GM21619 (cell line): Measurements from ENCODE around the gene LPCAT2.
"Not testable (repeated sequence)": the region's sequence is repeated elsewhere in the genome, so short reads cannot be mapped to it uniquely, and the experiment has no call there.

Experiments used
- ATAC-seq: cut with Tn5 transposase; IDR thresholded peaks from one replicate; pipeline ENCODE4 v1.9.1; 2021; ENCODE audit not compliant: unreplicated experiment

Gene LPCAT2

DNA sequence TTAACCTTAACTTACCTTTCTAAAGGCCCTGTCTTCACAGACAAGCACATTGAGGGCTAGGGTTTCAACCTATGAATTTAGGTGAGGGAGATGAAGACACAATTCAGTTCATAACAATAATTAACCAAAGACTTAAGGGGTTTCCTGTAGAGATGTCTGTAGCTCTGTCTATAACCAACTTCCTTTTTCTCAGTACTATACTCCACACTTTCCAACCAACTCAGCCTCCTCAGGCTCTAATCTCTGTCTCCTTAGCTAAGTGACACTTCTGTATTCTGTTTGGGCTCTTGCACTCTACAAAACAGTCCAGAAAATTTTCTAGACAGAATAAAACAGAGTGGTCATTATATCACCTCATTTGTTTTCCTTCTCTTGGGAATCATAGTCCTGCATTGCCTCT is 83.4 kb downstream of the LPCAT2 start:
- ATAC-seq = no peak

DNA sequence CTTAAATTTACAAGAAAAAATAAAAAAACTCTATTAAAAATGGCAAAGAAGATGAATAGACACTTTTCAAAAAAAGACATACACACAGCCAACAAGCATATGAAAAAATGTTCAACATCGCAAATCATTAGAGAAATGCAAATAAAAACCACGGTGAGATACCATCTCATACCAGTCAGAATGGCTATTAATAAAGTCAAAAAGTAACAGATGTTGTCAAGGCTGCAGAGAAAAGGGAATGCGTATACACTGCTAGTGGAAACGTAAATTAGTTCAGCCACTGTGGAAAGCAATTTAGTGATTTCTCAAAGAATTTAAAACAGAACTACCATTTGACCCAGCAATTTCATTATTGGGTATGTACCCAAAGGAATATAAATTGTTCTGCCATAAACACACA is 89.1 kb downstream of the LPCAT2 start:
- no peak for ATAC-seq

DNA sequence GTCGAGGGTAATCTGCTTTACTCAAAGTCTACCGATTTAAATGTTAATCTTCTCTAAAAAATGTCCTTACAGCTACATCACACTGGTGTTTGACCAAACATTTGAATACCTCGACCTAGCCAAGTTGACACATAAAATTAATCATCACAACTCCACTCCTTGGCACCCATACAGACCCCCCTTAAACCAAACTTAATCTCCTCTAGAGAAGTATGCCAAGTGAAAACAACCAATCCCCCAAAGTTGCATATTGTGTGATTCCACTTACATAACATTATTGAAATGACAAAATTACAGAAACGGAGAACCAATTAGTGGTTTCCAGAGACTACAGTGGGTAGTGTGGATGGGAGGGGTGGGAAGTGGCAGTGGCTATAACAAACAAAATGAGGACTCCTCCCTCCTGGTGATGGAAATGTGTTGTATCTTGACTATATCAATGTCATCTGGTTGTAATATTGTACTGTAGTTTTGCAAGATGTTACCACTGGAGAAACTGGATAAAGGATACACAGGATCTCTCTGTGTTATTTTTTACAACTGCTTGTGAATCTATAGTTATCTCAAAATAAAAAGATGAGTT is 97.0 kb downstream of the LPCAT2 start:
- ATAC-seq = no peak

DNA sequence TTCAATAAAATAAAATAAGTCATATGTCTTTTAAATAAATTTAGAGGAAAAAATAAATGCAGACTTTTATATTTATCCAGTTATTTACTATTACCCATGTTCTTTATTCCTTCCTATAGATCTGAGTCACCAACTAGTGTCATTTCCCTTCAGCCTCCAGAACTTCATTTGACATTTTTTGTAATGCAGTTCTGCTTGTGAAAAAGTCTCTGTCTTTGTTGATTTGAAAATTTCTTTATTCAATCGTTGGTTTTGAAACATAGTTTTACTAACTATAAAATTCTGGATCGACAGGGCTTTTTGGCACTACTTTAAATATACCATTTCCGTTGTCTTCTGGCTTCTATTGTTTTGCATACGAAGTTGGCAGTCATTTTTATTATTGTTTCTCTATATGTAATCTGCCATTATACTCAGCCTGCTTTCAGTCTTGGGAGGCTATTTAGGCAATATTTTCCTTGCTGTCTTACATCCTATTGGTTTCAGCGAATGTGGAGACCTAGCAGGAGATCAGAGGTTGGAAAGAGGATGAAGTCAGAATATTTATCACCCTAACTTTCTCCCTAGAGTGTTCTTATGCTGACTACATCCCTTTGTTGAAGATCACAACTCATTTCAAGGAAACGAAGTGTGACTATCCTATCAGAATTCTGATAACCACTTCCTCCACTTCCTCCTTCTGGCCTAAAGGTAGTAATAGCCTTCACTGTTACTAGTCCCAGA is 104.9 kb downstream of the LPCAT2 start:
- ATAC-seq = no peak

DNA sequence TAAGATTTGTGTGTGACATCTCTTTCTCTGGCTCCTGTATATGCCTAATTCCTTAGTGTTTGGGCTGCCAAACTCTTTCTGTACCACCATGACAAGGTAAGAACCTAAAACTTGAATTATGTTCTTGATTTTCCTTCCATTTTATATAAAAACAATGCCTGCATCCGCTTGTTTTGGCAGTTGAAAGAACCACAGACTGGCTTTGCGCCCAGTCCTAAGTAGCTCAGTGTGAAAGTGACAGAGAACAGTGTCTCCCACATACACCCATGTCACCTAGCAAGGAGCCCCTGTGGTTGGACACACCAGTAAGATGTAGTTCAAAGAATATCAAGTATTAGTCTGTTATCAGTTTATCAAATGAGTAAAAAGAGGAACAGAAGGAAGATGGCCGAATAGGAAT is 106.2 kb downstream of the LPCAT2 start:
- no peak for ATAC-seq

DNA sequence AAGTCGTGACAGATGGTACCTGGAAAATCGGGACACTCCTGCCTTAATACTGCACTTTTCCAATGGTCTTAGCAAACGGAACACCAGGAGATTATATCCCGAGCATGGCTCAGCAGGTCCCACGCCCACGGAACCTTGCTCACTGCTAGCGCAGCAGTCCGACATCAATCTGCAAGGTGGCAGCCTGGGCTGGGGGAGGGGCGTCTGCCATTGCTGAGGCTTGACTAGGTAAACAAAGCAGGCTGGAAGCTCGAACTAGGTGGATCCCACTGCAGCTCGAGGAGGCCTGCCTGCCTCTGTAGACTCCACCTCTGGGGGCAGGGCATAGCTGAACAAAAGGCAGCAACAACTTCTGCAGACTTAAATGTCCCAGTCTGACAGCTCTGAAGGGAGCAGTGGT is 106.8 kb downstream of the LPCAT2 start:
- ATAC-seq = not testable (repeated sequence)

DNA sequence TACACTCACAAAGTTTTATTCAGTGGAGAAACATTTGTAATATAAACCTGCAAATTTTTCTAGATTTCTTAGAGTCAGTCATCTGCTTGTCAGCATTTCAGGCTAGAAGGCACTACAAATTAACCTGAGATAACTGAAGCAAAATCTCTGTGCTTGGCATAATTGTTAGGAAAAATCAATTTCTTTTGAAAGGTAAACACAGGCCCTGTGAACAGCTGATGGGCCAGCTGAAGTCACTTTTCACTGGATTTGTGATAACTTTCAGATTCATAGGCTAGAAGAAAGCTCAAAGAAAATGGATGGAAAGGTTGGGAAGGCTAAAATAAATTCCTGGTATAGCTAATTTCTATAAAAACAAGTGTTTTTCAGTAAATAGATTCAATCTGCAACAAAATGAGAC is 112.9 kb downstream of the LPCAT2 start:
- no peak for ATAC-seq

DNA sequence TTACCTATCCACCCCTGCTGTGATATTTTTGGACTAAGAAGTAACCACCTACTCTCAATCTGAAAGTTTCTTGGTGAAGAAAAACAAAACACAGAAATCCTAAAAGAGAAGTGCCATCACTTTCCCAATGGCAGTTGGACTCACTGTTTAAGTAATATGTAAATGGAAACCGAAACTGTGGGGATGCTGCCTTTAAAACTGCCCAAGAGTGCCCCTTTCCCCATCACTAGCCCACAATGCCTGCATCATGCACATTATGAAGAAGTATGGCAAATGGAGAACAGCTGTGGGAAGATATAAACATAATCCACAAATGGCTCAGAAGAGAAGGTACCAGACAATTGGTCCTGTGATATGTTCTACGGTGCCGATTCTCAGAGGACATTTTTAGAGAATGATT is 113.4 kb downstream of the LPCAT2 start:
- ATAC-seq = no peak

DNA sequence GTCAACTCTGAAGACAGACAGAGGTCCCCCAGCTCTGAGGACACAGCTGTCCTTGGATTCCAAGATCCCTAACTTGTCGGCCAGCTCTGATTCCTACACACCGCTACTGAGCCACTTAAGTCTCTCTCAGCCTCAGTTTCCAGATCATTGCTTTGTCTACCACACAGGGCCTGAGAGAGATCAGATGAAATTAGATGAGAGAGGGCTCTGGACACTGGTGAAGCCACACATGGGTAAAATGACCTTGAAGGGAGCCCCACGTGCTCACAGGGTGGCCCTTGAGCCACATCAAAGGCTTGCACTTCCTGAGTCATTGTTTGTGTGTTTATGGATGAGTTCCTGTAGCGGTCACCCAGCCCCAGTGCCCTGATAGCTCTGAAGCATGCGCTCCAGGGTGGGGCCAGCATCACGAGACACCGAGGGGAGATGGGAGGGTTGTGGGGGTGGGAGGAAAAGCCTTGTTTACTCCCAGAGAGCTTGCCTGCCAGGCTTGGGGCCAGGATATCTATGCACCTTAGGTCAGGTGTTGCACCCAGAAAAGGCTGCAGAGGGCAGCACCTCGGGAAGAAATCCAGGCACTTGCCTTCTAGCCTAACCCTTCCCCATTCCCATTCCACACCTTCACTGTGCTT is 114.2 kb downstream of the LPCAT2 start:
- ATAC-seq = no peak

DNA sequence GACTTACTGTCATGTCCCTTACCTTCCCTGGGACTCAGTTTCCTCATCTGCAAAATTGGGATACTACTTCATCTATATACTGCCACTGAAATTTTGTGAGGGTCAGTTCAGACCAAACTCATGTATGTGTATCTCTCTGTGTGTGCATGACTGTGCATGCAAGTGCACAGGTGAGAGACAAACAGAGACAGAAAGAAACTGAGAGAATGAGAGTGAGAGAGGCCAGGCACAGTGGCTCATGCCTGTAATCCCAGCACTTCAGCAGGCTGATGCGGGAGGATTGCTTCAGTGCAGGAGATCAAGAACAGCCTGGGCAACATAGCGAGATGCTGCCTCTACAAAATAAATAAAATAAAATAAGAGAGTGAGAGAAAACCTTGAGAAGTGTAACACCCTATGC is 114.8 kb downstream of the LPCAT2 start:
- ATAC-seq = no peak

DNA sequence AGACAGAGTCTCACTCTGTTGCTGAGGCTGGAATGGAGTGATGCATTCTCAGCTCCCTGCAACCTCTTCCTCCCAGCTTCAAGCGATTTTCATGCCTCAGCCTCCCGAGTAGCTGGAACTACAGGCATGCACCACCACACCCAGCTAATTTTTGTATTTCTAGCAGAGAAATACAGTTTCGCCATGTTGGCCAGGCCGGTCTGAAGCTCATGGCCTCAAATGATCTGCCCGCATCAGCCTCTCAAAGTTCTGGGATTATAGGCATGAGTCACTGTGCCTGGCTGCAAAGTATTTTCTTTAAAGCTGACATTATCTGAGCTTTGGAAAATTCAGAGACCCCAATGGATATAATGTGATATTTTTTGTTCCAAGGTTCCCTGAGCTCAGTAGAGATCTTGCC is 115.8 kb downstream of the LPCAT2 start:
- no peak for ATAC-seq

DNA sequence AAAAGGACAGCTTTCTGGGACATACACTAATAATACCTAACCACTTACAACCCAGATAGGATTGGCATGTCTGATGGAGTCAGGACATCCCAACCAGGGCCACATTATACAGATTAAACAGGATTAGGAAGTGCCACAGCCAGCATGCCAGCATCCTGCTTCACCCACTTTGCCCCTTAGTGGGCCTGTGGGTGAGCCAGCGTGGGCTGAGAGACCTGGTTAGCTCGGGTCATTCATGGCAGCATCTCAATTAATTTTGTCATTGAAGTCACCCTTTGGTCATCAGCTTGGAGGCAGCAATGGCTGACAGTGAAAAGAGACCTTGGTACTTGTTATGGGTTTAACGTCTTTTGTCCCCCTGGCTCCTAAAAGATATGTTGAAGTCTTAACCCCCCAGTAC is 117.0 kb downstream of the LPCAT2 start:
- no peak for ATAC-seq

DNA sequence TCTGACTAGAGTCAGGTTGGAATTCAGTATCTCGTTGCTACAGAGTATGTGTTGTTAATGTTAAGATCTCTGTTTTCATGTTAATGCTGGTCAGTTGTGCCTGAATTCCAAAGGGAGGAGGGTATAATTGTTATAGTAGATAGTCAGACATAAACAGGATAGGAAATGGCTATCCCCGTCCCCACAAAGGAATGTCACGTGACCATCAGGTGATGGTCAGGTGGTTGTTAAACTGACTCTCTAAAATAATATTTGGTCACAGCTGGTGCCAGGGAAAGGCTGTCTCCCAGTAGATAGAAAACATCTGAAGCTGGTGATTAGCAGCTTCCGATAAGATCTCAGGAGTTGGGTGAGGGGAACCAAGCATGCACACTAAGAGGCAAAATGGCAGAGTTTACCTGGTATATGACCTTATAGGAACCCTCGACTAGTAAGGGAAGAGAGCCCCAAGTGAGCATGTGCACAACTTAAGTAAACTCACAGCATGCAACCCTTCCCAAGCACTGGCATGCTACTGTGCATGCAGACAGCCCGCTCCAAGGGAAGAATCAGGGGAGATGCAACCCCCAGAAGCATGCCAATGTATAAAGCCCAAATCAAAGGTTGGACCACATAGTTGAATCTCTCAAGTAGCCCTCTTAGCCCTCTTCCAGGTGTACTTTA is 119.6 kb downstream of the LPCAT2 start:
- ATAC-seq = no peak

DNA sequence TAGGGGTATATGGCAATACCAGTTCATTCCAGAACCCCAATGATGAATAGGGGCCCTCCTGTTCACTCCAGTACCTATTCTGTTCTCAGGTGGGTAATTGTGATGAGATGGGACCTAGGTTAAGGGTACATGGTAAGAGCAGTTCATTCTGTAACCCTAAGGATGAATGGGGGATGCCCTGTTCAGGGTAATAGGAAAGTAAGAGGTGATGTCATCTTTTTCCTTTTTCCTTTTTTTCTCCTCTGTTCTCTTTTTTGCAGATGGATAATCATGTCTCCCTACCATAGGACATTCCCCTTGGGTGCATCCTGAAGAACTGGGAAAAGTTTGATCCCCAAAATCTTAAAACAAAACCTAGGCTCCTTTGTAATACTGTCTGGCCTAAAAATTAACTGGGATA is 121.9 kb downstream of the LPCAT2 start:
- ATAC-seq = no peak

DNA sequence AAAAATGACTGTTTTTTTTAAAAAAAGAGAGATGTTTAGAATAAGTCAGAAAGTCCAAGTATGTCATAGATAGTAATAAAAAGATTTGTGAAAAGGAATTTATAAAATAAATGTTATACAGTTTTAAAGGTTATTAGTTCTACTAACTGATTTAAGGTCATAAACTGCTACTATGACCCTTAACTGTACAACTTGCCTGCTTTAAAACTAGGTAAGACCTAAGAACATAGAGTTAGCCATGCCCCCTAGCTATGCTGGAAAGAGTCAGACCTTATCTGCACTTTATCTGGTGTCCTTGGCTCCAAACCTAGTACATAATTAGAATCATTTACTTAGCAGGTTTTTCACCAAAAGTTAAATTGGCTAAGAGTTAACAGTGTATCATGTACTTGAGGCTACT is 123.4 kb downstream of the LPCAT2 start:
- no peak for ATAC-seq

DNA sequence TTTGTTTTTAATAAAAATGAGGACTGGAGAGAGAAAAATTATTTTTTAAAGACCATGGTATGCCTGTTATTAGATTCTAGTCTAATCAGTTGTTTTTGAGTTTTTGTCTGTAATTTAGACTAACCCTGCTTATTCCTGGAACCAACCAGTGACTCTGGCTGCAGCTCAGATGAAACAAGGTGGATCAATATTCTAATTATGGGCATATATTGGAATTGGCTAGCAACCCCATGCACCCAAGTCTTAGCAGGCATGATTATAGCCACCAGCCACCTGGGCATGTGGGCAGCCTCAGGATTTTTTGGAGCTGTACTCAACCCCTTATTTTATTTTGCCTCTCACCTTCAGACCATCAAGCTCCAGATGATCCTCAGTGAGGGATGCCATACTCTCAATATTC is 125.3 kb downstream of the LPCAT2 start:
- no peak for ATAC-seq
